ENCODE measurements around the gene KLHL28. TPM values are rescaled to one million over a fixed set of nuclear protein-coding genes. Genes with fewer than 3 reads are reported as not detected.

KLHL28 gene
- total and polyA plus RNA-seq, 8 donors, result 1.5 to 9.2 (median 5.8) TPM

DNA sequence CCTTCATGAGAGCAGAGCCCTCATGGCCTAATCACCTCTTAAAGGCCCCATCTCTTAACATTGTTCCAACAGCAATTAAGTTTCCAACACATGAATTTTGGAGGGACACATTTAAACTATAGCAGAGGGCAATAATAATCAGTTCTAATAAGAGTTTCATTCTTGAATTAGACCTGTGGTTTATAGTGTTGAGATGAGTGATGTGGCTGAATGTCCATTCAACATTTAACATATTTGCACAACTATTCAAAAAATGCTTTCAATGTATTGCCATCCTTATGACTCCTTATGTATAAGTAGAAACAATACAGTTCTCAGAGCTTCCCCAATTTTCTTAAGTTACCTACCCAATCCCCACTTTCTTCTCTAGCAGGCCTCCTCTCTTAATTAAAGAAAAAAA is 21.5 kb downstream of the KLHL28 start:
- TF ChIP-seq, protein P1, sequence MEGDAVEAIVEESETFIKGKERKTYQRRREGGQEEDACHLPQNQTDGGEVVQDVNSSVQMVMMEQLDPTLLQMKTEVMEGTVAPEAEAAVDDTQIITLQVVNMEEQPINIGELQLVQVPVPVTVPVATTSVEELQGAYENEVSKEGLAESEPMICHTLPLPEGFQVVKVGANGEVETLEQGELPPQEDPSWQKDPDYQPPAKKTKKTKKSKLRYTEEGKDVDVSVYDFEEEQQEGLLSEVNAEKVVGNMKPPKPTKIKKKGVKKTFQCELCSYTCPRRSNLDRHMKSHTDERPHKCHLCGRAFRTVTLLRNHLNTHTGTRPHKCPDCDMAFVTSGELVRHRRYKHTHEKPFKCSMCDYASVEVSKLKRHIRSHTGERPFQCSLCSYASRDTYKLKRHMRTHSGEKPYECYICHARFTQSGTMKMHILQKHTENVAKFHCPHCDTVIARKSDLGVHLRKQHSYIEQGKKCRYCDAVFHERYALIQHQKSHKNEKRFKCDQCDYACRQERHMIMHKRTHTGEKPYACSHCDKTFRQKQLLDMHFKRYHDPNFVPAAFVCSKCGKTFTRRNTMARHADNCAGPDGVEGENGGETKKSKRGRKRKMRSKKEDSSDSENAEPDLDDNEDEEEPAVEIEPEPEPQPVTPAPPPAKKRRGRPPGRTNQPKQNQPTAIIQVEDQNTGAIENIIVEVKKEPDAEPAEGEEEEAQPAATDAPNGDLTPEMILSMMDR (IDR thresholded peaks at IDR 0.05), result no peak
- Histone ChIP-seq H3K27ac (no peak overlapping the region), H3K4me3 (no peak overlapping the region), H3K27me3 (no peaks in the 10 kb centered on the region), H3K36me3 (peaks cover 0 to 3% (median 2%) of the 10 kb centered on the region in 3 donors), H3K4me1 (no peaks in the 10 kb centered on the region), H3K9me3 (no peaks in the 10 kb centered on the region)
- intact Hi-C loops (cut with DNase I), result no loop called here
- FAIRE-seq (no peak), DNase-seq (no peak), ATAC-seq (no peak)

GRCh38 chr14:44937547-44937946 is 24.2 kb downstream of the KLHL28 start:
- Histone ChIP-seq H3K27me3 (no peaks in the 10 kb centered on the region), H3K27ac (no peak overlapping the region), H3K4me1 (no peaks in the 10 kb centered on the region), H3K4me3 (no peak overlapping the region), H3K36me3 (no peaks in the 10 kb centered on the region), H3K9me3 (no peaks in the 10 kb centered on the region)
- DNase-seq (no peak), ATAC-seq (no peak), FAIRE-seq (no peak)
- intact Hi-C loops (cut with DNase I), result no loop called here
- TF ChIP-seq, protein P1 (IDR thresholded peaks at IDR 0.05), result no peak
- 98 to 100% methylated on average over 2 of the region's 2 CpGs for WGBS, 2 donors

GRCh38 chr14:44935155-44935554 is 26.6 kb downstream of the KLHL28 start:
- ATAC-seq (no peak), DNase-seq (no peak), FAIRE-seq (no peak)
- Histone ChIP-seq H3K27me3 (no peaks in the 10 kb centered on the region), H3K4me3 (no peak overlapping the region), H3K27ac (no peak overlapping the region), H3K36me3 (no peaks in the 10 kb centered on the region), H3K4me1 (no peaks in the 10 kb centered on the region), H3K9me3 (no peaks in the 10 kb centered on the region)
- TF ChIP-seq, protein P1 (IDR thresholded peaks at IDR 0.05), result no peak
- 82 to 93% methylated on average over 2 of the region's 2 CpGs for WGBS, 2 donors
- intact Hi-C loops (cut with DNase I), result no loop called here

DNA sequence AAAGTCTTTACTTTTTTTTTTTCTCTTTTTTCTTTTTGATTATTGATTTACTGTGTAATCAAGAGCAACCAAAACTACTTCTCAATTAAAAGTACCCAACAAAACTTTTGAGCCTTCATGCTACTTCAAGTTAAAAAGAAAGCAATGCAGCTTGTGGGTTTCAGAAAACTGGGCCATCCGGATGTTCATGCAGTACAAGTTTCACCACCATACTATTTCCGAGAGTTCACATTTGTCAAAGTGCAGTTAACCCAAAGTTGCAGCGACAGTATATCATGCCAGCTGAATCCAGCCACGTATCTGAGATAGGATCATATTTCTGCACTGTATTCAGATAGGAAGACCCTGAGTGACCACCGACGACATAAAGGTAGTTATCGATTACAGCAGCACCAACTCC is 33.0 kb downstream of the KLHL28 start:
- H3K27me3 ChIP-seq, result no peaks in the 10 kb centered on the region
- intact Hi-C loops (cut with DNase I), result no loop called here
- no peak overlapping the region for H3K27ac ChIP-seq
- no peak for DNase-seq
- TF ChIP-seq, protein P1 (IDR thresholded peaks at IDR 0.05), result no peak
- no peaks in the 10 kb centered on the region for H3K4me1 ChIP-seq
- WGBS, 2 donors, result 87% methylated on average over 7 of the region's 7 CpGs
- no peak for ATAC-seq
- H3K9me3 ChIP-seq, result no peaks in the 10 kb centered on the region
- H3K36me3 ChIP-seq, result no peaks in the 10 kb centered on the region
- H3K4me3 ChIP-seq, result no peak overlapping the region
- FAIRE-seq, result no peak

- Histone ChIP-seq H3K27me3 (no peaks in the 10 kb centered on the region), H3K4me1 (peaks cover 0 to 3% (median 0%) of the 10 kb centered on the region in 3 donors), H3K27ac (no peak overlapping the region), H3K4me3 (no peak overlapping the region), H3K9me3 (no peaks in the 10 kb centered on the region), H3K36me3 (no peaks in the 10 kb centered on the region)
- FAIRE-seq (no peak), ATAC-seq (no peak), DNase-seq (no peak)
- TF ChIP-seq, protein P1 (IDR thresholded peaks at IDR 0.05), result no peak
- intact Hi-C loops (cut with DNase I), result loop anchor here in 2 of 3 donors (5.0 to 10.0 kb wide), 2 partner anchors 350 to 352 kb away; no protein-coding TSS in a partner anchor
- WGBS, 2 donors, result 39 to 60% methylated on average over 4 of the region's 4 CpGs
These were observed 46.9 kb downstream of the KLHL28 start for GRCh38 chr14:44914849-44915248.
